Liver (tissue), 9 donors: Measurements from ENCODE around the gene TACR2. TPM values are rescaled to one million over a fixed set of nuclear protein-coding genes. Genes with fewer than 3 reads are reported as not detected.

ENCODE experiments used
- DNase-seq: peaks from one replicate; pipeline ENCODE4 v3.0.0-alpha.2; 2017; ENCODE audit warnings: low spot score
- H3K27ac ChIP-seq, 2 donors: one replicate each; pipeline ENCODE4 v1.7.0; 2013; ENCODE audit warnings: inconsistent platforms in 2 of 2, low read length in 2 of 2, control low read depth in 1 of 2, low read depth in 1 of 2, mild to moderate bottlenecking in 1 of 2
- H3K27me3 ChIP-seq, 4 donors: one replicate each; pipeline versions ENCODE4 v1.6.1 to v1.7.0; 2013; ENCODE audit warnings: low read length in 3 of 4, inconsistent platforms in 1 of 4, mild to moderate bottlenecking in 1 of 4, moderate library complexity in 1 of 4; ENCODE audit not compliant: control insufficient read depth in 4 of 4, insufficient read depth in 4 of 4
- H3K36me3 ChIP-seq, 4 donors: one replicate each; pipeline versions ENCODE4 v1.6.1 to v1.7.0; 2013; ENCODE audit warnings: low read length in 3 of 4, mild to moderate bottlenecking in 3 of 4, low read depth in 1 of 4, moderate library complexity in 1 of 4; ENCODE audit not compliant: control insufficient read depth in 4 of 4, insufficient read depth in 3 of 4
- H3K4me1 ChIP-seq, 4 donors: one replicate each; pipeline versions ENCODE4 v1.6.1 to v1.7.0; 2013; ENCODE audit warnings: low read length in 3 of 4, mild to moderate bottlenecking in 3 of 4, moderate library complexity in 1 of 4; ENCODE audit not compliant: control insufficient read depth in 4 of 4, insufficient read depth in 4 of 4
- H3K4me3 ChIP-seq, 3 donors: one replicate each; pipeline versions ENCODE4 v1.6.1 to v1.7.0; 2013; ENCODE audit warnings: low read length in 3 of 3, control low read depth in 1 of 3, low read depth in 1 of 3, mild to moderate bottlenecking in 1 of 3
- H3K9ac ChIP-seq, 2 donors: one replicate each; pipeline ENCODE4 v1.7.0; 2013; ENCODE audit warnings: low read length in 2 of 2, mild to moderate bottlenecking in 2 of 2, moderate library complexity in 2 of 2, control low read depth in 1 of 2, low read depth in 1 of 2
- H3K9me3 ChIP-seq, 4 donors: one replicate each; pipeline versions ENCODE4 v1.6.1 to v1.7.0; 2013; ENCODE audit warnings: low read length in 3 of 4; ENCODE audit not compliant: control insufficient read depth in 4 of 4
- ATF3 ChIP-seq: IDR thresholded peaks from 2 replicates; pipeline ENCODE4 v1.6.1; 2016; ENCODE audit warnings: antibody characterized with exemption
- CTCF ChIP-seq: fragments of 150-350 bp; IDR thresholded peaks from 2 replicates; pipeline ENCODE4 v1.5.1; 2017; ENCODE audit warnings: improper control_type of control experiment, low read depth, low read length; ENCODE audit not compliant: missing input control
- EGR1 ChIP-seq, 2 donors: IDR thresholded peaks; 2 replicates each; pipeline ENCODE4 v1.6.1; 2016 to 2018; ENCODE audit warnings: antibody characterized with exemption in 2 of 2, low read depth in 2 of 2
- FOXA1 ChIP-seq: IDR thresholded peaks from 2 replicates; pipeline ENCODE4 v1.6.1; 2016; ENCODE audit warnings: antibody characterized with exemption
- FOXA2 ChIP-seq: IDR thresholded peaks from 2 replicates; pipeline ENCODE4 v1.6.1; 2016; ENCODE audit warnings: antibody characterized with exemption
- GABPA ChIP-seq, 2 donors: IDR thresholded peaks in 1 of 2; conservative IDR thresholded peaks in 1 of 2; 2 replicates each; pipeline ENCODE4 v1.6.1; 2016; ENCODE audit warnings: antibody characterized with exemption in 2 of 2, mild to moderate bottlenecking in 1 of 2, moderate library complexity in 1 of 2
- HNF4A ChIP-seq, 2 donors: conservative IDR thresholded peaks; 2 replicates each; pipeline ENCODE4 v1.6.1; 2016; ENCODE audit warnings: antibody characterized with exemption in 2 of 2, mild to moderate bottlenecking in 2 of 2
- HNF4G ChIP-seq: IDR thresholded peaks from 2 replicates; pipeline ENCODE4 v1.6.1; 2016; ENCODE audit warnings: antibody characterized with exemption
- JUND ChIP-seq, 2 donors: IDR thresholded peaks; 2 replicates each; pipeline ENCODE4 v1.6.1; 2016; ENCODE audit warnings: antibody characterized with exemption in 2 of 2
- MAX ChIP-seq: IDR thresholded peaks from 2 replicates; pipeline ENCODE4 v1.6.1; 2016; ENCODE audit warnings: antibody characterized with exemption
- NR2F2 ChIP-seq: IDR thresholded peaks from 2 replicates; pipeline ENCODE4 v1.6.1; 2016; ENCODE audit warnings: antibody characterized with exemption
- REST ChIP-seq: IDR thresholded peaks from 2 replicates; pipeline ENCODE4 v1.6.1; 2016; ENCODE audit warnings: antibody characterized with exemption, mild to moderate bottlenecking
- RXRA ChIP-seq, 2 donors: IDR thresholded peaks; 2 replicates each; pipeline ENCODE4 v1.6.1; 2017 to 2018; ENCODE audit warnings: antibody characterized with exemption in 2 of 2, mild to moderate bottlenecking in 1 of 2
- TAF1 ChIP-seq: conservative IDR thresholded peaks from 2 replicates; pipeline ENCODE4 v1.6.1; 2016; ENCODE audit warnings: antibody characterized with exemption, mild to moderate bottlenecking
- YY1 ChIP-seq: IDR thresholded peaks from 2 replicates; pipeline ENCODE4 v1.6.1; 2016; ENCODE audit warnings: antibody characterized with exemption, mild to moderate bottlenecking
- ZBTB33 ChIP-seq: IDR thresholded peaks from 2 replicates; pipeline ENCODE4 v1.6.1; 2016; ENCODE audit warnings: antibody characterized with exemption
- WGBS: extraction: QIAGEN DNeasy Blood & Tissue Kit; methylation state at CpG from one replicate; pipeline ENCODE4 v1.1.7; 2013; 5-methylcytosine and 5-hydroxymethylcytosine counted together
- polyA plus RNA-seq, 2 donors: library from polyadenylated mRNA; stranded (reverse) in 1 of 2; unstranded in 1 of 2; fragments of 200-250 nt in 1 of 2; fragments of >200 nt in 1 of 2; fragmentation: Nextera tagmentation in 1 of 2; extraction: Ambion mirVana in 1 of 2; gene quantifications; one replicate each; pipeline versions ENCODE4 v1.2.1 to v1.2.3, GENCODE V29; 2013 to 2015
- total RNA-seq, 2 donors: library from RNA; depleted of rRNA; stranded (reverse); fragments of >200 nt; gene quantifications; one replicate each; pipeline ENCODE4 v1.2.3, GENCODE V29; 2014
- donor health status: healthy.
- donor health status: healthy.
- donor health status: healthy.
- donor health status: healthy.
- donor health status: healthy.

Gene TACR2
- total and polyA plus RNA-seq, 4 donors = 0.08 to 0.18 (median 0.12) TPM; not detected in 1

- TF ChIP-seq REST (no peak), EGR1 (IDR thresholded peaks at IDR 0.05; ENCODE audit: low read depth in 2 of 2) (no peak), JUND (IDR thresholded peaks at IDR 0.05) (no peak), FOXA2 (no peak), MAX (no peak)
Observed at GRCh38 chr10:69406816-69407580, 9.7 kb downstream of the TACR2 start (continued).

GRCh38 chr10:69406302-69406811, 10.4 kb downstream of the TACR2 start:
- Histone ChIP-seq H3K4me3 (no peak overlapping the region), H3K4me1 (peaks cover 0 to 4% (median 2%) of the 10 kb centered on the region in 4 donors), H3K27me3 (no peaks in the 10 kb centered on the region), H3K9me3 (no peaks in the 10 kb centered on the region), H3K27ac (peak overlapping the region; percentile 35 to 55), H3K36me3 (peaks cover 0 to 2% (median 0%) of the 10 kb centered on the region in 4 donors), H3K9ac (no peak overlapping the region)
- DNase-seq = no peak
- no peak for TF ChIP-seq TAF1
- TF ChIP-seq NR2F2 = peak; percentile 47
- 64% methylated on average over 5 of the region's 5 CpGs for WGBS

GRCh38 chr10:69405221-69405620, 11.5 kb downstream of the TACR2 start:
- H3K9me3 ChIP-seq = no peaks in the 10 kb centered on the region
- TF ChIP-seq ATF3 (no peak), GABPA (IDR thresholded peaks at IDR 0.05 in 1 of 2, conservative IDR thresholded peaks at IDR 0.05 in 1 of 2) (no peak), HNF4A (conservative IDR thresholded peaks at IDR 0.05) (no peak), HNF4G (no peak), NR2F2 (no peak), JUND (IDR thresholded peaks at IDR 0.05) (no peak), REST (no peak), RXRA (IDR thresholded peaks at IDR 0.05) (no peak), YY1 (no peak), FOXA1 (no peak), ZBTB33 (no peak), CTCF (no peak), TAF1 (no peak), MAX (no peak)
- peaks cover 0 to 4% (median 2%) of the 10 kb centered on the region in 4 donors for H3K4me1 ChIP-seq
- 72% methylated on average over 4 of the region's 4 CpGs for WGBS
- no peaks in the 10 kb centered on the region for H3K27me3 ChIP-seq
- peaks cover 0 to 4% (median 0%) of the 10 kb centered on the region in 4 donors for H3K36me3 ChIP-seq
- H3K27ac ChIP-seq = no peak overlapping the region
- no peak overlapping the region for H3K9ac ChIP-seq
- no peak overlapping the region for H3K4me3 ChIP-seq
- no peak for DNase-seq
